ELF-1 (cell line): Measurements from ENCODE around the gene PPP1R12B.
A peak's percentile ranks its signal among the peaks of the same experiment; 100 is the strongest.
"Not testable (repeated sequence)": the region's sequence is repeated elsewhere in the genome, so short reads cannot be mapped to it uniquely, and the experiment has no call there.

ENCODE experiments used
- DNase-seq: peaks from one replicate; pipeline ENCODE4 v3.0.0-alpha.2; 2016; ENCODE audit warnings: low read depth, low spot score

PPP1R12B gene

GRCh38 chr1:202561726-202562443 is 213.4 kb downstream of the PPP1R12B start:
- no peak for DNase-seq

- DNase-seq = no peak
Observed at GRCh38 chr1:202562444-202563060, 214.1 kb downstream of the PPP1R12B start.

GRCh38 chr1:202563818-202564217 is 215.3 kb downstream of the PPP1R12B start:
- DNase-seq = no peak

GRCh38 chr1:202564958-202565495 is 216.5 kb downstream of the PPP1R12B start:
- no peak for DNase-seq

GRCh38 chr1:202565890-202566602 is 217.5 kb downstream of the PPP1R12B start:
- DNase-seq = no peak

- peak; percentile 32 for DNase-seq
Observed at GRCh38 chr1:202567738-202568137, 219.2 kb downstream of the PPP1R12B start.

GRCh38 chr1:202568410-202568809 is 219.9 kb downstream of the PPP1R12B start:
- DNase-seq = no peak

- no peak for DNase-seq
Observed at GRCh38 chr1:202568826-202569225, 220.3 kb downstream of the PPP1R12B start.

- no peak for DNase-seq
Observed at GRCh38 chr1:202569393-202570322, 221.2 kb downstream of the PPP1R12B start.

- peak; percentile 50 for DNase-seq
Observed at GRCh38 chr1:202571719-202572339, 223.3 kb downstream of the PPP1R12B start.

GRCh38 chr1:202572867-202573266 is 224.4 kb downstream of the PPP1R12B start:
- DNase-seq = no peak

GRCh38 chr1:202575918-202576653 is 227.6 kb downstream of the PPP1R12B start:
- DNase-seq = no peak

- DNase-seq = no peak
Observed at GRCh38 chr1:202576816-202577215, 228.3 kb downstream of the PPP1R12B start.

GRCh38 chr1:202577381-202577780 is 228.9 kb downstream of the PPP1R12B start:
- no peak for DNase-seq

GRCh38 chr1:202578001-202578504 is 229.6 kb downstream of the PPP1R12B start:
- no peak for DNase-seq

GRCh38 chr1:202578565-202578964 is 230.1 kb downstream of the PPP1R12B start:
- DNase-seq = no peak

GRCh38 chr1:202579806-202580205 is 231.3 kb downstream of the PPP1R12B start:
- DNase-seq = no peak

- no peak for DNase-seq
Observed at GRCh38 chr1:202580619-202581018, 232.1 kb downstream of the PPP1R12B start.

GRCh38 chr1:202582350-202582749 is 233.9 kb downstream of the PPP1R12B start:
- DNase-seq = not testable (repeated sequence)
